GM12878 (cell line): ENCODE data around the gene RREB1. TPM values are rescaled to one million over a fixed set of nuclear protein-coding genes. Genes with fewer than 3 reads are reported as not detected.

Experiments
- ATAC-seq: fragments of 200-7000 bp; cut with Tn5 transposase; 3 replicates; pipeline ENCODE4 v1.9.1; 2020; ENCODE audit warnings: mild to moderate bottlenecking, moderate library complexity
- BruUV-seq: library from RNA; stranded (reverse); fragments of 400-500 nt; replicated peaks from 2 replicates; lab custom pipeline; 2021; lab: Mats Ljungman, UMichigan
- CTCF ChIA-PET: fragments of 300-600 bp; sonication (Branson Sonifier 250); formaldehyde crosslinking; extraction: SDS; loops from one replicate; lab custom pipeline; 2021; ENCODE audit warnings: inconsistent platforms; lab: Yijun Ruan, JAX
- POLR2A ChIA-PET: fragments of 350-600 bp; formaldehyde crosslinking; extraction: SDS; loops from one replicate; lab custom pipeline; 2021; ENCODE audit warnings: inconsistent platforms; lab: Charles Lee
- RAD21 ChIA-PET: fragments of 300-600 bp; sonication (Branson Sonifier 250); formaldehyde crosslinking; loops from one replicate; lab custom pipeline; 2023; ENCODE audit warnings: antibody characterized with exemption; ENCODE audit not compliant: unreplicated experiment; lab: Charles Lee
- SMC1A ChIA-PET: fragments of 300-600 bp; sonication (Branson Sonifier 250); formaldehyde crosslinking; loops from one replicate; lab custom pipeline; 2023; ENCODE audit not compliant: unreplicated experiment, uncharacterized antibody; lab: Charles Lee
- DNase-seq: peaks from one replicate; pipeline ENCODE4 v3.0.0-alpha.2; 2011; ENCODE audit warnings: low read depth, low spot score
- FAIRE-seq: peaks from 3 replicates; lab custom pipeline; 2011; peaks lifted over from hg19 to GRCh38; lab: Jason Lieb, UNC
- H2AFZ ChIP-seq: 2 replicates; pipeline ENCODE4 v1.6.0; 2011; ENCODE audit warnings: low read depth, low read length, control low read depth; ENCODE audit not compliant: control insufficient read depth
- H3K27ac ChIP-seq: 2 replicates; pipeline ENCODE4 v1.5.1; 2011; ENCODE audit warnings: control low read depth; ENCODE audit not compliant: control insufficient read depth, insufficient read depth
- H3K27me3 ChIP-seq, 2 experiments: replicated peaks in 1 of 2; 2 replicates each; pipeline versions ENCODE4 v1.6.0 to v1.6.1; 2011; ENCODE audit warnings: low read length in 1 of 2; ENCODE audit not compliant: control insufficient read depth in 2 of 2, insufficient read depth in 2 of 2
- H3K36me3 ChIP-seq, 2 experiments: 2 replicates each; pipeline ENCODE4 v1.5.1; 2011; ENCODE audit warnings: low read length in 1 of 2; ENCODE audit not compliant: control insufficient read depth in 2 of 2, insufficient read depth in 2 of 2
- H3K4me1 ChIP-seq: 2 replicates; pipeline ENCODE4 v1.6.1; 2011; ENCODE audit warnings: mild to moderate bottlenecking, low read length, moderate library complexity, mixed read lengths; ENCODE audit not compliant: control insufficient read depth, insufficient read depth
- H3K4me2 ChIP-seq: 2 replicates; pipeline ENCODE4 v1.6.0; 2011; ENCODE audit warnings: control low read depth; ENCODE audit not compliant: control insufficient read depth, insufficient read depth
- H3K4me3 ChIP-seq: fragments of 200-600 bp; sonication (generic); 2 replicates; pipeline ENCODE4 v1.5.1; 2016
- H3K79me2 ChIP-seq: 2 replicates; pipeline ENCODE4 v1.6.0; 2011; ENCODE audit warnings: low read length; ENCODE audit not compliant: control insufficient read depth, insufficient read depth
- H3K9ac ChIP-seq: 2 replicates; pipeline ENCODE4 v1.8.0; 2011; ENCODE audit warnings: low read length, control low read depth, mixed read lengths; ENCODE audit not compliant: control insufficient read depth, insufficient read depth
- H3K9me3 ChIP-seq: replicated peaks from 3 replicates; pipeline ENCODE4 v1.5.1; 2011; ENCODE audit warnings: mild to moderate bottlenecking, low read length; ENCODE audit not compliant: control insufficient read depth, insufficient read depth
- H4K20me1 ChIP-seq: 2 replicates; pipeline ENCODE4 v1.6.0; 2011; ENCODE audit not compliant: control insufficient read depth, insufficient read depth
- ATF2 ChIP-seq: IDR thresholded peaks from 2 replicates; pipeline ENCODE4 v1.6.1; 2012; ENCODE audit warnings: low read length, inconsistent platforms
- CEBPB ChIP-seq, 2 experiments: fragments of 150-350 bp in 1 of 2; IDR thresholded peaks; 2 replicates each; pipeline ENCODE4 v1.6.1; 2012 to 2014; ENCODE audit warnings: low read depth in 2 of 2, low read length in 2 of 2, borderline replicate concordance in 1 of 2, inconsistent platforms in 1 of 2
- CREB1 ChIP-seq: IDR thresholded peaks from 2 replicates; pipeline ENCODE4 v1.6.1; 2012; ENCODE audit warnings: low read depth, mild to moderate bottlenecking, inconsistent platforms
- CREM ChIP-seq: IDR thresholded peaks from 2 replicates; pipeline ENCODE4 v1.6.1; 2014; ENCODE audit warnings: antibody characterized with exemption, low read depth
- EED ChIP-seq: sonication (generic); IDR thresholded peaks from 2 replicates; pipeline ENCODE4 v1.6.1; 2016; ENCODE audit warnings: antibody characterized with exemption, low read depth
- NR2C1 ChIP-seq: fragments of 450-650 bp; IDR thresholded peaks from 2 replicates; pipeline ENCODE4 v1.6.1; 2017; ENCODE audit warnings: antibody characterized with exemption, mild to moderate bottlenecking, moderate library complexity
- SUPT20H ChIP-seq: IDR thresholded peaks from 2 replicates; pipeline ENCODE4 v1.6.1; 2011; ENCODE audit warnings: low read depth, mild to moderate bottlenecking, low read length, moderate library complexity, borderline replicate concordance; ENCODE audit not compliant: control insufficient read depth
- WGBS: methylation state at CpG from one replicate; pipeline ENCODE4 v1.1.6; 2016; ENCODE audit warnings: low lambda C conversion rate; ENCODE audit not compliant: insufficient replicate concordance, insufficient coverage; ENCODE audit errors: missing lambda C conversion rate; 5-methylcytosine and 5-hydroxymethylcytosine counted together
- in situ Hi-C: fragments of 300-500 bp; cut with MboI; formaldehyde crosslinking; loops from 9 replicates; pipeline ENCODE4 v1.14.3; 2018; ENCODE audit warnings: mixed read lengths
- intact Hi-C: fragments of 100-400 bp; cut with micrococcal nuclease; formaldehyde crosslinking; loops from one replicate; pipeline ENCODE4 v1.14.2; 2022; ENCODE audit not compliant: unreplicated experiment
- polyA plus RNA-seq, 11 experiments: library from polyadenylated mRNA; depleted of rRNA in 4 of 11; unstranded in 6 of 11; stranded (reverse) in 5 of 11; fragments of >200 nt; fragmentation: Nextera tagmentation in 4 of 11; fragmentation: Illumina TruSeq in 1 of 11; extraction: Ambion mirVana in 4 of 11; extraction: Trizol in 1 of 11; gene quantifications; 1 replicate in 1 of 11; 2 replicates in 10 of 11; pipeline versions ENCODE4 v1.2.1 to v1.2.3, GENCODE V29; 2011 to 2016; ENCODE audit warnings: inconsistent platforms in 2 of 11, missing spikeins in 2 of 11, low read depth in 1 of 11
- total RNA-seq, 4 experiments: library from RNA; depleted of rRNA in 3 of 4; stranded (reverse); fragments of >200 nt in 3 of 4; fragmentation: Illumina TruSeq in 1 of 4; extraction: Trizol in 1 of 4; gene quantifications; 2 replicates each; pipeline versions ENCODE4 v1.2.1 to v1.2.3, GENCODE V29; 2013 to 2021

The RREB1 gene
- total and polyA plus RNA-seq, 10 of the 15 experiments (the other 5 are each of a cell fraction or from before 2014, with no cell fraction given): 1.9 to 30.3 (median 8.6) TPM

GRCh38 chr6:7078856-7079255 is 28.9 kb upstream of the RREB1 start:
- Histone ChIP-seq H3K4me3 (no peak overlapping the region), H3K36me3 (no peaks in the 10 kb centered on the region), H4K20me1 (no peaks in the 10 kb centered on the region), H3K4me2 (no peak overlapping the region), H3K79me2 (no peaks in the 10 kb centered on the region), H3K9me3 (no peaks in the 10 kb centered on the region), H3K27ac (no peak overlapping the region), H3K27me3 (no peaks in the 10 kb centered on the region), H3K9ac (no peak overlapping the region), H3K4me1 (no peaks in the 10 kb centered on the region), H2AFZ (no peak overlapping the region)
- TF ChIP-seq CREB1: no peak
- TF ChIP-seq EED: no peak
- no peak for TF ChIP-seq SUPT20H
- TF ChIP-seq ATF2: no peak
- no peak for TF ChIP-seq NR2C1
- no peak for TF ChIP-seq CREM
- no peak for TF ChIP-seq CEBPB (IDR thresholded peaks at IDR 0.05; ENCODE audit: borderline replicate concordance in 1 of 2, low read depth in 2 of 2, low read length in 2 of 2)
- ATAC-seq (no peak), DNase-seq (no peak), FAIRE-seq (no peak)
- BruUV-seq: no TSS peak
- ChIA-PET CTCF (interaction anchor here (1.2 kb wide), 1 partner anchor 8 kb away, joined by 4 read pairs; no protein-coding TSS in a partner anchor), SMC1A (interaction anchor here (0.6 to 1.3 kb wide), 4 partner anchors 8 to 93 kb away, joined by 3 to 4 read pairs (median 3); no protein-coding TSS in a partner anchor), POLR2A (no interaction called here), RAD21 (interaction anchor here (1.4 kb wide), 1 partner anchor 56 kb away, joined by 3 read pairs; no protein-coding TSS in a partner anchor)
- WGBS: 84% methylated on average over 5 of the region's 6 CpGs
- in situ Hi-C loops: no loop called here
- intact Hi-C loops: no loop called here
